Measurements from ENCODE around the gene UBE3B.

The UBE3B gene

GRCh38 chr12:109495012-109495411 lies 17.6 kb downstream of the UBE3B start:
- no peak for DNase-seq (ENCODE audit: low read depth)

DNA sequence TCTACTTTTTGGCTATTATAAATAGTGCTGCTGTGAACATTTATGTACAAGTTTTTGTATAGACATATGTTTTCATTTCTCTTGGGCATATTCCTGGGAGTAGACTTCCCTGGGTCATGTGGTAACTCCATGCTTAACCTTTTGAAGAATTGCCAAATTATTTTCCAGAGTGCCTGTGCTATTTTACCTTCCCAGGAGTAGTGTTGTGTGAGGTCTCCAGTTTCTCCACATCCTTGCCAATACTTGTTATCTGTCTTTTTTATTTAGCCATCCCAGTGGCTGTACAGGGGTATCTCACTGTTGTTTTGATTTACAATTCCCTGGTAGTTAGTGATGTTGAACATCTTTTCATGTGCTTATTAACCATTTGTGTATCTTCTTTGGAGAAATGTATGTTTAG lies 18.9 kb downstream of the UBE3B start:
- DNase-seq (ENCODE audit: low read depth) = no peak

DNA sequence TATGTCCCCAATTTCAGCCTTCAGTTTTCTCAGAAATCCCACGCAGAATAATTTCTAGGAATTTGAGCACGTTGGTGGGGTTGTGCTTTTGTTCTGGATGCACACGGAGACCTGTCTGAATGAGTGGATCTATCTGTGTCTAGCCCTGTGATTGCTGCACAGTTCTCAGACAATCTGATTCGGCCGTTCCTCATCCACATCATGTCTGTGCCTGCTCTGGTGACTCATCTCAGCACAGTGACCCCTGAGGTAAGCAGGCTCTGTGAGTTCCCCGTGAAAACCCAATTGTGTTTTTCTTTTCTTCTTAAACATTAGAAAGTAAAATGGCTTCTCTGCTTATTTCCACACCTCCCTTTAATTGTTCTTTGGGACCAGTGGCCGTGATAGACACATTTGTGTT lies 20.2 kb downstream of the UBE3B start:
- peak; percentile 90 for DNase-seq (ENCODE audit: low read depth)

DNA sequence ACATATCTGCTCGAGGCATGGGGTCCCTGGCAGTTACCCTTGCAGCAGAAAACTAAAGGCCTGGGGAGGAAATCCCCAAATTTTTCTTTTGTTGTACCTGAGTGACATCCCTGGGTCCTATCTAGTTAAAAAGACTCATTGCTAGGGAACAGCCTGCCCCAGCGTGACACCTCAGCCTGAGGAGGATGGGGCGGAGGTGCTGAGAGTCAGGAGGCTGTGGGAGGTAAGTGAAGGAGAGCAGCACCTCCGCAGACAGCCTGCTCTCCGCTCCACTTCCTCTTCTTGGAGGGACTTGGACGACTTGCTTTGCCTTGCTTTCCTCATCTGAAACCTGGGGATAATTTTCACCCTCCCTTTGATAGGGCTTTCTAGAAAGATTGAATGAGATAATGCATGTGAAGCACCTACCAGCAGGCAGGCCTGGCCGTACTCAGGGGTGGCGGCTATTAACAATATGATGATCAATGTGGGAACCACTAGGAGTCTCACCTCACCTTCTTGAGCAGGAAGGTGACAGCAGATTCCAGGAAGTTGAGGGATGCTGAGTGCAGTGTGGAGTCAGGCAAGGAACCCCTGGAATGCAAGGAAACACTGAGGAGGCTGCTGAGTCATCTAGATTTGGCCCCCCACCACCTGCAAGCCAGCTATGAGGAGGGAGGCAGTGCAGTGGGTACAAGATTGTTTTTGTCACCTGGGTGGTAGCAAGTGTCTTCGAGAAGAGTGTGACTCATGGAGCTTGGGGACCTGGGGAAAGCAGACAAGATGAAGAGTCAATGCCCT lies 23.2 kb downstream of the UBE3B start:
- DNase-seq (ENCODE audit: low read depth) = no peak

GRCh38 chr12:109501299-109501698 lies 23.9 kb downstream of the UBE3B start:
- no peak for DNase-seq (ENCODE audit: low read depth)

DNA sequence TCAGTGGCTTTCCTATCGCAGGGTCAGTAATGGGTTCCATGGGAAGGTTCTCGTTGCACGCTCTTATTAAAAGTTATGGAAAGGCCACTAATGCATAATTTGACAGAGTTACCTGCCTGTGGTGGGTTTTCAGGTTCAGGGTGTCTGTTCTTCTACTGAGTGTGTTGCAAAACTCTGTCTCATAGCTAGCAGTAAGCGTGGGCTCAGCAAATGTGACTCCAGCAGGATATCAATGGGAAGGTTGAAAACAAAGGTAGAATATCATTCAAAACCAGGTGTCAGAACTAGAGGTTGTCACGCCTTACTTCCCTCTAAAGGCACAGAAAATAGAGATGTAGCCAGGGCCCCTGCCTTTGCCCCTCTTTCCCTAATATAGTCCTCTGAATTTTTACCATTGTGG lies 24.9 kb downstream of the UBE3B start:
- no peak for DNase-seq (ENCODE audit: low read depth)

DNA sequence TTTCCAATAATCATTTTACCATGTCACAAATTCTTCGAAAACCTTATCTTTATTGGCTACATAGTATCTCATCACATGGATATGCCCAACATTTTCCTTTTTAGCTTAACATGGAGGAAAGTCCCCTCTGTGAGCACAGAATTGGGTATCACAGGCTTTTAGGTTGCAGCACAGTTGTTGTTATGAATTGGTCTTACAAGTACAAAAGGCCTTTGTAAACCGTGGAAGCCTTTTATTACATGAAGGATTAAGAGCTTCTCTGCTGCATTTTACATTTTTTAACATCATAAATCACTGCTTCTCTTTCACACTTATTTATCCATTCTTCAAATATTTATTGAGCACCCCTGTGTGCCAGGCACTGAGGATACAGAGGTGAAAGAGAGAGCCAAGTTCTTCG lies 26.2 kb downstream of the UBE3B start:
- no peak for DNase-seq (ENCODE audit: low read depth)

- no peak for DNase-seq (ENCODE audit: low read depth)
Observed at GRCh38 chr12:109504068-109504467, 26.6 kb downstream of the UBE3B start.

- DNase-seq (ENCODE audit: low read depth) = no peak
Observed at GRCh38 chr12:109510196-109510595, 32.8 kb downstream of the UBE3B start.

GRCh38 chr12:109512608-109513007 lies 35.2 kb downstream of the UBE3B start:
- peak; percentile 51 for DNase-seq (ENCODE audit: low read depth)

DNA sequence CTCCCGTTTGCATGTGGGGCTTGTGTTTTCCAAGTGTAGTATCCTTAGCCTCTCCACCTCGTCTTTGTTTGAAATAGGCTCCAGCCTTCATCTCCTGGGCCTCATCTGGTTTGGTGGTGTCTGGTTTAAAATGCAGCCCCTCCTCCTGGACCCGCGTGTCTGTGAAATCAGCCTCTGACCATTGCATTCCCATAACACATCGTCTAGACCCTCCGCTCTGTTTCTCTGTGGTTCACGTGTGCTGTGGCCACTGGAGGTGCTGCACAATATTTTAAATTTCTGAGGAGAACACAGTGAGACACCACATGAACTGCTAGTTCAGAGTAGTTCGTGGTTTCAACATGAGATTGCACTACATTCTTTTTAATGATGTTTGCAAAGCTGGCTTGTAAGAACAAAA lies 35.6 kb downstream of the UBE3B start:
- DNase-seq (ENCODE audit: low read depth) = peak; percentile 31

DNA sequence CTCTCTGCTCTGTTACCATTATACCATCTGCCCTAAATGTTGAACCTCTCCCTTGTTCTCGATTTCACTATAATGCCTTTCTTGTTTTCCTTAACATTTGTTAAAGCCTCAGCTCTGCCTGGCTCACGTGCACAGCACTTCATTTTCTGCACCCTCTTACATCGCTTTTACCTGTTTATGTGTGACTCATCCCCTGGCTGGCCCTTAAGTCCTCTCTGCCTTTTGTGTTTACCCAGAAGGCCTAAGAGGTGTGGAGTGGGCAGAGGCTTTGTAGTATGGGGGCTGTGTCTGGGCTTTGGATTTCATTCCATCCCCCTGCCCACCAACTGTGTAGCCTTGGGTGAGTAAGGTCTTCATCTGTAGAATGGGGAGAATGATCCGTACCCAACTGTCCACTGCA lies 36.5 kb downstream of the UBE3B start:
- DNase-seq (ENCODE audit: low read depth) = no peak

DNA sequence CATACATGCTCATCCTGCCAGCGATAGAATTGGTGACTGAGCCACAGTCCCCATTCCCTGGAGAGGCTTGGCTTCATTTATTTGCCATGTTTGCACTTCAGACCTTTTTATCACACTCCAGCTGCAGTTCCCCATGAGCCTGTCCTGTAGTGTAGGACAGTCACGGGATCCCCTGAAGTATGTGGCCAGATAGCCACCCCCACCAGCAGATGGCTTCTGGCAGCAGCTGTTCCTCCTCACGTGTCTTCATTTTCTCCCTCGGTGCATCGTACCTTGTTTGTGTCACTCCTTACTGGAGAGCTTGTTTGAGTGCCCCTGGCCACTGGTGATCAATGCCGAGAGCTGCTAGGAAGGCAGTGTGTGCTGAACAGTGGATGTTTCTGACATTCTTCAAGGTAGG lies 40.2 kb downstream of the UBE3B start:
- no peak for DNase-seq (ENCODE audit: low read depth)

DNA sequence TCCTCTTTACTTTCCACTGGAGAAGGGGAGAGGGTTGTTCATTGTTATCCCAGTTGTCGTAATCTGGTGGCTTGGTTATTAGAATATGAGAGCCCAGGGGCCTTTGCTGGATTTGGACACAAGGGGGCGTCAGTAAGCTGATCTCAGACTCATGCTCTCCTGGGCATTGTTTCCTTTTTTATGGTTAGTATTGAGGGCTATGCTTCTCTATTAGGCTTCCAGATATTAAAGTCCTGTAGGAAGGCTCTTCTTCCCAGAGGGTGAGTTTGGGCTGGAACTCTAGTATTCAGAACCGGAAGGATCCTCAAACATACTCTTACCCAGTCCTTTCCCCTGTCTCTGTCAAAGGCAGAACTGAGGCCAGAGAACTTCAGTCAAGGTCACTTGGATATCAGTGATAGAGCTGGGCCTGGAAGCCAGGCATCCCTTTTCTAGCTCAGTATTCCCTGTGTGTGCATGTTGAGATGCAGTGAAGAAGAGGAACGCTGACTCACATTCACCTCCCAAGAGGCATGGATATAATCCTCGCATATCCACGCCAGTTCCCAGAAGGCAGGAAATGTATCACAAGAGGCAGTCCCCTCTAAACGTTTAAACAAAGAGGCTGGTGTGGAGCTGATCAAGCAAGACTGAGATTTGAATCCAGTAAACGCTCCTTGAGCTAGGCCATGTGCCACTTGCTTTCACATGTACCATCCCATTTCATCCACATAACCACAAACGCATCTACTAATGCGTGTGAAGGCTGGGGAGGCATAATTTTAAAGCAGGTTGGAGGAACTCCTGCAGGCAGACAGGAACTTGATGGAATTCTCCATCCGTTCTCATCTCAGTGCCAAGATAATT lies 41.6 kb downstream of the UBE3B start:
- peak; percentile 85 for DNase-seq (ENCODE audit: low read depth)

GRCh38 chr12:109519787-109520186 lies 42.4 kb downstream of the UBE3B start:
- DNase-seq (ENCODE audit: low read depth) = no peak

GRCh38 chr12:109521831-109522230 lies 44.4 kb downstream of the UBE3B start:
- DNase-seq (ENCODE audit: low read depth) = no peak

DNA sequence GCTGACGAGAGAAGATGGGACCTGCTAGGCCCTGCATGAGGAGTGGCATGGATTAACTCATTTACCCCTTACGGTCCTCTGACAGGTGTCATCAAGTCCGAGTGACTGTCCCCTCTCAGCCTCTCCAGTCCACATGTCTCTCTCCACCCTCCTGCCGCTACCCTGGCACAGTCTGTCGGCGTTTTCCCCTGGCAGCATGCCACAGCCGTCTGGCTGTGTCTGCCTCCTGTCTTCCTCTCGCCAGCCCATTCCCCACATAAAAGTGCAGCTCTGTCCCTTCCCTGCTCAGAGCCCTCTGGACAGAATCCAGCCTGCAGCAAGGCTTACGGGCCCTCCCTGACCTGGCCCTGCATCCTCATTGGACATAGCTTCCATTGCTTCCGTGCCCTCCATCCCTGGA lies 45.6 kb downstream of the UBE3B start:
- DNase-seq (ENCODE audit: low read depth) = no peak

DNA sequence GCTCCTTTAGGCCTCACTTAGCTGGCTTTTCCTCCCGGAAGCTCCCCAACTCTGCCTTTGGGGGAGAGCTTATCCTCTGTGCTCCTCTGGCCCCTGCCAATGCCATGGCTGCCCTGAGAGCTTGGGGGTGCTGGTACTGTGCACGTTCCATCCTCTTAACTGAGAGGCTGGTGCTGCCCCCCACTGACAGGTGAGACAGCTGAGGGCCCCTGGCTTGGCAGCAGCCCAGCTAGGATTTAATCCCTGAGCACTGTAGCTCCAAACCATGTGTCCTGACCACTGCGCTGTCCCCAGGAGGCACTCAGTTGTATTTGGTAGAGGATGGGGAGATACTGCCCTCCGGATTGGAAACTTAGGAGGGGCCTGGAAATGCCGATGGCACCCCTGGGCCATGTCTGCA lies 46.1 kb downstream of the UBE3B start:
- no peak for DNase-seq (ENCODE audit: low read depth)

- DNase-seq (ENCODE audit: low read depth) = no peak
Observed at GRCh38 chr12:109524466-109525278, 47.2 kb downstream of the UBE3B start.

DNA sequence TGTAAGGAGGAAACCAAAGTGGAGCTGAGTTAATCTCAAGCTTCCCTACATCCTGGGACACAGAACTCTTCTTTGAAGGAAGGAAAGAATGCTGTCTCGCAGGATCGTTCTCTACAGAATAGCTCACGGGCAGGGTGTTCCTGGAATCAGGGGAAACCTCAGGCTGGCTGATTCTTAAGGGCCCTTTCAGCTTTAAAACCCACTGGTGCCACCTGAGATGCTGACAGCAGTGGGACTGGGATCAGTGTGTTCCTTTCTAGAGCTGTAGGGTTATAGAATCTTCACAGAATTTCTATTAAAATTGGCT lies 47.8 kb downstream of the UBE3B start:
- DNase-seq (ENCODE audit: low read depth) = no peak

- no peak for DNase-seq (ENCODE audit: low read depth)
Observed at GRCh38 chr12:109527489-109528123, 50.2 kb downstream of the UBE3B start.

Data from iris pigment epithelial cell (primary cell).